GM21529 (cell line): Measurements from ENCODE around the gene DDX50.
"Not testable (repeated sequence)": the region's sequence is repeated elsewhere in the genome, so short reads cannot be mapped to it uniquely, and the experiment has no call there.

Experiments used
- ATAC-seq: cut with Tn5 transposase; IDR thresholded peaks from one replicate; pipeline ENCODE4 v1.9.1; 2021; ENCODE audit not compliant: unreplicated experiment

Gene DDX50

DNA sequence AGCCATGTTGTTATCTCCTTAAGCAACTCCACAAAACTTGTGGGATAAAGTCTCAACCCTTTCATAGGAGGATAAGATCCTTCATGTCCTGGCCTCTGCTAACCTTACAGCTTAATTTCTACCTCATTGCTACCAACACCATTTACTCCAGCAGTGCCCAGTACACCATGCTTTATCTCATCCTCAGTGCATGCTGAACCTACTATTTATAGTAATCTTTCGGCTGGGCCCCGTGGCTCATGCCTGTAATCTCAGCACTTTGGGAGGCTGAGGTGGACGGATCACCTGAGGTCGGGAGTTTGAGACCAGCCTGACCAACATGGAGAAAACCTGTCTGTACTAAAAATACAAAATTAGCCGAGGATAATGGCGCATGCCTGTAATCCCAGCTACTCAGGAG lies 78.6 kb downstream of the DDX50 start:
- not testable (repeated sequence) for ATAC-seq

DNA sequence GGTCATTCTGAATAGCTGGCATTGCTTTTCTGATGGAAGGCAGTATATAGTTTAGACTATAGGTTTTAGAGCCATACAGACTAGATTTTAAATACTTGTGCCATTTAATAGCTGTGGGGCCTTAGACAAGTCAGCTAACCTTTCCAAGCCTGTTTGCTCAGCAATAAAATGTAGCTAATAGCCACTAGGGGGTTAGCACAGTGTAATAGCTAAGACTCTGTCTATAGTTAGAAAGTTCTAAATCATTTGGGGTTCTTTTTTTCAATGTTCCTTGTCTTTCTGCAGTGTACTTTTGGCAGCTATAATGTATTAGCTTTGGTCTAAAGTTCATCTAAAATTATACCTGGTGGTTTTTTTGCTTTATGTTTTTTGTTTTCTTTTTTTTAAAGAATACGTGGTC lies 80.0 kb downstream of the DDX50 start:
- no peak for ATAC-seq

DNA sequence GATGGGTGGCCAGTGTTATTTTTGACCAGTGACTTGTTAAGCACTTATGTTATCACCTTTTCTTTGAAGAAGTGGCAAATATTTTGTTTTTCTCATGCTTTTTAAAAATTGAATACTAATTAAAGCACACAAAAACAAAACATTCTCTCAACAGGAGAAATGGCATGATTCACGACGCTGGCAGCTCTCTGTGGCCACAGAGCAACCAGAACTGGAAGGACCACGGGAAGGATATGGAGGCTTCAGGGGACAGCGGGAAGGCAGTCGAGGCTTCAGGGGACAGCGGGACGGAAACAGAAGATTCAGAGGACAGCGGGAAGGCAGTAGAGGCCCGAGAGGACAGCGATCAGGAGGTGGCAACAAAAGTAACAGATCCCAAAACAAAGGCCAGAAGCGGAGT lies 81.3 kb downstream of the DDX50 start:
- ATAC-seq, result no peak

DNA sequence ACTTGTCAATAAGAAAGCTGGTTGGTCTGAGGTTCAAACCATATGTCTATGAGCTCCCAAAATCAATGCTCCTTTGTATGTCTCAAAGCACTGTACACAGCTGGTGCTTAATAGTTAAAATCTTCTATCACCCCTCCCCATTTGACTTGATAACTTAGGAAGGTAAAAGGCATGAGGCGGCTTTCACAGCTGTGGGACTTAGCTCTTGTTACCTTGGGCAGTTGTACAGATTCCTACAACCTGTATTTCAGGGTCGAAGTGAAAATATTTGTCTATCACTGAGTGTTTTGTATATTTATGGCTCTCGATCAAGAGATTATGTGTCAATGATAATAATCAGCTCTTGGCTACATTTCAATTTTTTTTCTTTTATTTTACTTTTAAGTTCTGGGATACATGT lies 86.5 kb downstream of the DDX50 start:
- no peak for ATAC-seq

DNA sequence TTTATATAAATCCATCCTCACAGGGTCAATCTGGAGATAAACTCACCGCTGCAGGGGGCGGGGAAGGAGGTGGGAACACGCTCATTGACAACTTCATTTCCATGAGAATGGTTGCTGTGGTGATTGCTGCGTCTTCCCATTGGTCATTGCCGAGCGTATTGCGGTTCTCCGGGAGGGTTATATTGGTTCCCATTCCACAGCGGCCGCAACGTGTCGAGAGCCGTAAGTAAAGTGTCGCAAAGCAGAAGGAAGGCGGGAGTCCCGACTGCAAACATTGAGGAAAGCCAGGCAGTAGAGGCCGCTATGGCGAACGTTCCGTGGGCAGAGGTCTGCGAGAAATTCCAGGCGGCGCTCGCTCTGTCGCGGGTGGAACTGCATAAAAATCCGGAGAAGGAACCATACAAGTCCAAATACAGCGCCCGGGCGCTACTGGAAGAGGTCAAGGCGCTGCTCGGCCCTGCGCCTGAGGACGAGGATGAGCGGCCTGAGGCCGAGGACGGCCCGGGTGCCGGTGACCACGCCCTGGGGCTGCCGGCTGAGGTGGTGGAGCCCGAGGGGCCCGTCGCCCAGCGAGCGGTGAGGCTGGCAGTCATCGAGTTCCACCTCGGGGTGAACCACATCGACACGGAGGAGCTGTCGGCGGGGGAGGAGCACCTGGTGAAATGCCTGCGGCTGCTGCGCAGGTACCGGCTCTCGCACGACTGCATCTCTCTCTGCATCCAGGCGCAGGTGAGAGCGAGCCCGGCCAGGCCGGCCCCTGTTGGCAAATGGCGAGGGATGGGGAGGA lies 87.6 kb downstream of the DDX50 start, which contains the start of gene KIFBP:
Gene KIFBP (plus strand): TSS at position 274 of the 787 bp plus-strand sequence. CDS start 30 bp downstream, at position 304.
- peak; percentile 75 for ATAC-seq

DNA sequence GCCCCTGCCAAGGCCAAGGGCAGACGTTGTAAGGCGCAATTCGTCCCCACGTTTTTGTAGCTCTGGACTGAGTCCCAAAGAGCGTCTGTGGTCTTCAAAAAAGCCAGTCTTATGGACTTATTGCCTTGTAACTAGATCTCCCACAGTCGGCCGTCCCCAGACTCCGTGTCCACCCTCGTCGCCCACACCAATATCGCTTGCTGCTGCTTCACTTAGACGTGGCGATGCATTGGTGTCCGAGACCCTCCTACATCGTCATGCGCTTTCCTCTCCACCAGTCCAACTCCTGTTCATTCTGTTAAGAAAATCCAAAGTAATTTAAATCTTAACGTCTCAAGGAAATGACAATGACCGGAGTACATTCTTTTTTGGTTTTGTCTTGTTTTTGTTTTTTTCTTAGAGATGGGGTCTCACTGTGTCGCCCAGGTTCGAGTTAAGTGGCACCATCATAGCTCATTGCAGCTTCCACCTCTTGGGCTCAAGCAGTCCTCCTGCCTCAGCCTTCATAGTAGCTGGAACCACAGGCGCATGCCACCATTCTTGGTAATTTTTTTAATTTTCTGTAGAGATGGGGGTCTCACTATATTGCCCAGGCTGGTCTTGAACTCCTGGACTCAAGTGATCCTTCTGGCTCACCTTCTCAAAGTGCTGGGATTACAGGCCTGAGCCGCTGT lies 88.3 kb downstream of the DDX50 start:
- ATAC-seq, result no peak

DNA sequence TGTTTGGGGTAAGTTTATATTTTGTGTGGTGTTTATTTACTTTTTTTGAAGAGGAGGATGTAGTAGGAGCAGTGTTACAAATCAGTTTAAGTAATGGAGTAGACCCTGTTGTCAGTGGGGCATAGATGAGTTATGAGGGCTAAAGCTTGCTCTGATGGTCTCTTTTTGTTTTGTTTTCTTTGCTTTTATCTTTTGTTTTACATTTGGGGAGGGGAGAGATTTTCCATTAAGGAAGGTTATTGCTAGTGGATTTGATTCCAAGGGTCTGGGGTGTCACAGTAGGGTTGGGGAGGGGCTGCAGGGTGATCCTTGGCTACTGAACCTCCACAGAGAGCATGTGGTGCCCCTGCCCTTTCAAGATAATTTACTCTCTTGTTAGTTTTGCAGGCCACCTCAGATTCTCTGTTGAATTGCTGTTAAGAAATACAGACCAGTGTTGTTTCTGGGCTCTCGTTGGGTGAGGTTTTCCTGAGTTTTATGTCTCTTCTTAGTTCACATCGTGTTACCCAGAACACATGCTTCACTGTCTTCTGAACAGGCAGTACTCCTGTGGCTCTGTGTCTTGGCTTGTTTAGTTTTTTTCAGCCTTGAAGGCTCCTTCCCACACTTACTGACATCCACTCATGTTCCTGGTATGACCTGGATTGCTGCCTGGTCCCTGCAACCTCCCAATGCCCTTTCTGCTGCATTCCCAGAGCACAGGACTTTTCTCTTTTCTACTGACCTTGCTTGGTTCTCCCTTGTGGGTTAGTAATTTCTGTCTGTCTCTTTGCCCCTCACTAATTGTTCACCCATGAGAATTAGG lies 91.7 kb downstream of the DDX50 start:
- no peak for ATAC-seq
